ENCODE measurements around the gene LYPD6. TPM values are rescaled to one million over a fixed set of nuclear protein-coding genes. Genes with fewer than 3 reads are reported as not detected.
A peak's percentile ranks its signal among the peaks of the same experiment; 100 is the strongest.

LYPD6 gene
- total and polyA plus RNA-seq, 2 donors (not counting 3 experiments of a cell fraction or from before 2014, with no cell fraction given): 3.0 to 4.0 TPM

GRCh38 chr2:149410701-149411484, 80.5 kb downstream of the LYPD6 start:
- no peaks in the 10 kb centered on the region for H3K36me3 ChIP-seq (ENCODE audit: control insufficient read depth in 2 of 2, extremely low read depth in 1 of 2, insufficient read depth in 2 of 2, low read length in 2 of 2)
- POLR2A ChIA-PET: interaction anchor here (0.5 kb wide), 1 partner anchor 98 kb away, joined by 6 read pairs; no protein-coding TSS in a partner anchor
- no peaks in the 10 kb centered on the region for H4K20me1 ChIP-seq (replicated peaks; ENCODE audit: control insufficient read depth, extremely low read depth, insufficient read depth, low read length)
- intact Hi-C loops (cut with micrococcal nuclease) (no loop called here), dilution Hi-C loops (cut with MboI; ENCODE audit: extremely low pct_ligation_motif_present, low sequenced_read_pairs) (no loop called here)
- H3K27ac ChIP-seq (ENCODE audit: insufficient read depth, low read depth, low read length): no peak overlapping the region
- TF ChIP-seq CTCF (IDR thresholded peaks at IDR 0.05; ENCODE audit: extremely low read depth in 1 of 2, insufficient read depth in 1 of 2, low read depth in 1 of 2, low read length in 2 of 2) (no peak), MYC (IDR thresholded peaks at IDR 0.05; ENCODE audit: low read depth, low read length) (no peak), POLR2AphosphoS5 (IDR thresholded peaks at IDR 0.05; ENCODE audit: insufficient read depth, low read depth, low read length) (no peak), JUN (IDR thresholded peaks at IDR 0.05; ENCODE audit: borderline replicate concordance, insufficient read depth, insufficient read length, low read depth) (no peak), MAX (IDR thresholded peaks at IDR 0.05; ENCODE audit: insufficient read depth, insufficient read length) (no peak), FOS (IDR thresholded peaks at IDR 0.05; ENCODE audit: borderline replicate concordance, insufficient read depth, low read length) (no peak), POLR2A (IDR thresholded peaks at IDR 0.05; ENCODE audit: low read depth, low read length) (no peak), EZH2 (IDR thresholded peaks at IDR 0.05; ENCODE audit: borderline replicate concordance, low read depth, low read length, severe bottlenecking) (no peak), GATA2 (IDR thresholded peaks at IDR 0.05; ENCODE audit: insufficient read depth, insufficient read length, low read depth, low read length) (no peak)
- H3K9me1 ChIP-seq (replicated peaks; ENCODE audit: control insufficient read depth, extremely low read depth, insufficient read depth, low read length): no peaks in the 10 kb centered on the region
- no TSS peak for BruUV-seq (replicated peaks)
- H3K4me2 ChIP-seq (ENCODE audit: insufficient read depth, low read length): no peak overlapping the region
- H3K79me2 ChIP-seq (ENCODE audit: control insufficient read depth, insufficient read depth, low read length): no peaks in the 10 kb centered on the region
- no peaks in the 10 kb centered on the region for H3K27me3 ChIP-seq (ENCODE audit: control insufficient read depth in 2 of 2, insufficient read depth in 2 of 2, low read length in 2 of 2)
- no peak overlapping the region for H2AFZ ChIP-seq (ENCODE audit: low read depth, low read length)
- CTCF ChIA-PET: no interaction called here
- DNase-seq (ENCODE audit: low read depth, low spot score) (peak; percentile 25), FAIRE-seq (no peak)
- H3K4me3 ChIP-seq (replicated peaks in 1 of 3; ENCODE audit: insufficient read depth in 1 of 3, low read depth in 1 of 3, low read length in 3 of 3): no peak overlapping the region
- no peak overlapping the region for H3K9ac ChIP-seq (replicated peaks; ENCODE audit: extremely low read depth, insufficient read depth, low read length)
- H3K4me1 ChIP-seq (ENCODE audit: control insufficient read depth, extremely low read depth, insufficient read depth, low read length): no peaks in the 10 kb centered on the region
- H3K9me3 ChIP-seq (replicated peaks; ENCODE audit: control insufficient read depth, insufficient read depth, low read length): no peaks in the 10 kb centered on the region

All from endothelial cell of umbilical vein (primary cell).